ENCODE results near the gene CDKAL1. TPM values are rescaled to one million over a fixed set of nuclear protein-coding genes. Genes with fewer than 3 reads are reported as not detected.

The CDKAL1 gene
- total and polyA plus RNA-seq, 2 donors: 9.8 to 19.9 TPM

DNA sequence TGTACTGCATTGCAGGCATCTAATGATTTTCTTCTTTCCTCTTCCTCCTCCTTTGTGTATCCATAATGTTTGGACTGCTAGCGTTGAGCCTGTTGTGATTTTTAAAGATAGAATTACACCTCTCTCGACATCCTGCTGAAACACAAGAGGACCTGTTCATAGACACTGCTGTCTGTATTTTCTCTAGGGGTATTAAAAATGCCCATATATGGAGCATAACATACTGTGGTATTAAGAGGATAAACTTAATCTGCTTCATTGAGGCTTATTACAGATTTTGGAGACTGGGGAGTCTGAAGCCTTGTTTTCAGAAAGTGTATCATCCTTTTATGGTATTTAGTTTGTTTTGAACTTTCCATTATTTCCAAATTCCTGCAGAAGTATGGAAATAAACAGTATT is 414.3 kb downstream of the CDKAL1 start:
- H3K4me3 ChIP-seq (ENCODE audit: low read length in 2 of 2): no peak overlapping the region
- 94% methylated on average over 2 of the region's 2 CpGs for WGBS
- DNase-seq (ENCODE audit: low read depth in 6 of 9, low spot score in 9 of 9): no peak
- H3K4me1 ChIP-seq (ENCODE audit: control insufficient read depth in 2 of 2, insufficient read depth in 2 of 2, low read length in 2 of 2): no peaks in the 10 kb centered on the region
- H3K9me3 ChIP-seq (ENCODE audit: control insufficient read depth in 2 of 2, insufficient read depth in 1 of 2, low read length in 1 of 2): no peaks in the 10 kb centered on the region
- no peaks in the 10 kb centered on the region for H3K36me3 ChIP-seq (ENCODE audit: control insufficient read depth in 2 of 2, insufficient read depth in 2 of 2, low read length in 1 of 2)
- no peaks in the 10 kb centered on the region for H3K27me3 ChIP-seq (ENCODE audit: control insufficient read depth in 2 of 2, insufficient read depth in 1 of 2, low read length in 1 of 2)
- no peak overlapping the region for H3K27ac ChIP-seq (ENCODE audit: low read depth in 1 of 2, low read length in 1 of 2)

DNA sequence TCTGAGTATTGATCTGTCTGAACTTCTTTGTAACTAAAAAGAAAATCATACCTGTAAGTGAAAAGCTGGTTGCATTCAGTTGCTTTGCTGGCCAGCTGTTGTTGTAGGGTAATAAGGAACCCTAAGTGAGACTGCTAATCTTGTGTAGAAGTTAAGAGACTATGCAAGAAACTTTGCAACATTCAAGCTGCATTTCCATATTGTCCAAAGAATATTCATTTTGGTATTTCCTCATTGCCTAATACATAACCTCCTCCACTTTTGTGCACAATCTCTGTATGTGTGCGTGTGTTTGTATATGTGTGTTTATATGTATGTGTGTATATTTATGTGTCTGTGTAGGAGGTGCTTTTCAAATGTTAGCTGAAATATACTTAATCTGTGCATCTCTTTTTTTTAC is 414.9 kb downstream of the CDKAL1 start:
- Histone ChIP-seq H3K36me3 (ENCODE audit: control insufficient read depth in 2 of 2, insufficient read depth in 2 of 2, low read length in 1 of 2) (no peaks in the 10 kb centered on the region), H3K27me3 (ENCODE audit: control insufficient read depth in 2 of 2, insufficient read depth in 1 of 2, low read length in 1 of 2) (no peaks in the 10 kb centered on the region), H3K4me1 (ENCODE audit: control insufficient read depth in 2 of 2, insufficient read depth in 2 of 2, low read length in 2 of 2) (no peaks in the 10 kb centered on the region), H3K27ac (ENCODE audit: low read depth in 1 of 2, low read length in 1 of 2) (no peak overlapping the region), H3K9me3 (ENCODE audit: control insufficient read depth in 2 of 2, insufficient read depth in 1 of 2, low read length in 1 of 2) (no peaks in the 10 kb centered on the region), H3K4me3 (ENCODE audit: low read length in 2 of 2) (no peak overlapping the region)
- WGBS: 99% methylated on average over 1 of the region's 1 CpG
- no peak for DNase-seq (ENCODE audit: low read depth in 6 of 9, low spot score in 9 of 9)

DNA sequence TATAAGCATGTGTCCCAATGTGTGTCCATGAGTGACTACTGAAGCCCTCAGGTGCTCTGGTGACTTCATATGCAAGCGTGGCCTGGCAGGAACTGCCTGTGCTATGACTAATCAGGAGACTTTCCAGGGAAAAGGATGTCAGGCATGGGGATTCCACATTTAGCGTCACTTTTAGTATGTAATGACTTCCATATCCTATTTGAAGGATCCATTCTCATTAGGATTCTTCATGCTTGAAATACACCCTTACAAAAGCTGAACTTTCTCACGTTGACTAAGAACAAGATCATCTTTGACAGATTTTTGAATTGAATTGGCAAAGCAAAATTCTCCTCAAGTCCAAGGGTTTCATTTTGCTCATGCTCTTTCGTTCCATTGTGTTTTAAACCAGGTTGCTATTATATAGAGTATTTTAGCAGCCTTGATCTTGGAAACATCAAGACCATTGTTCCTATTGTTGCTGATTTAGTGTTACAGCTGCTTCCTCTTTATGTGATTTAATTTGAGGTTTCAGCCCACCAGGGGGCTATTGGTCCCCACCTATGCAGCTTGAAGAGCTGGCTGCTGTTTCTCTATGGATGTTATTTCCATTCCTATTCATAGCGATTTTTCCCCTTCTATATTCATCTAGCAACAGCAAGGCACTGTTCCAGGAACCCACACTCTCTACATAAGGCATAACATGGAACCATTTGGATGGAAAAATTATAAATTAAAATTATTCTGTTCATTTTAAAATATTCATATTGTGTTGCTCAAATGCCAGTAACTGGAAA is 418.6 kb downstream of the CDKAL1 start:
- peak in 1 of 9 donors; percentile 4 for DNase-seq (ENCODE audit: low read depth in 6 of 9, low spot score in 9 of 9)
- 94% methylated on average over 5 of the region's 5 CpGs for WGBS

DNA sequence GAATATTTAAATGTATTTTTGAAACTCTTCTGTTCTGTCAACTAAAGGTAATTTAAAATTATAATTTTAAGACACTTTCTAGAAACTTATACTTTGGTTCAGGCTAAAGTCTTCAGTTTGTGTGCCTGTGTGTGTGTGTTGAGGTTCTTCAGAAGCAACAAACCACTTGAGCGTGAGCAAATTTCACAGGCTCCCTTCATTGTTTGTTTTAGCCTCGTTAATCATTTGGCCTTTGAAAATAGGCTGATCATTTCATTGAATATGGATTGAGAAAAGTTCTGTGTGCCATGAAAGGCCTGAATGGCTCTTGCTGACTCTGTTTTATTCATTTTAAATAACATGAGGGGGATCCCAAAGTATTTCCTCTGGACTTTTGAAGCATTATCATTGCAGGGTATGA is 420.1 kb downstream of the CDKAL1 start:
- Histone ChIP-seq H3K27ac (ENCODE audit: low read depth in 1 of 2, low read length in 1 of 2) (no peak overlapping the region), H3K9me3 (ENCODE audit: control insufficient read depth in 2 of 2, insufficient read depth in 1 of 2, low read length in 1 of 2) (no peaks in the 10 kb centered on the region), H3K4me1 (ENCODE audit: control insufficient read depth in 2 of 2, insufficient read depth in 2 of 2, low read length in 2 of 2) (no peaks in the 10 kb centered on the region), H3K27me3 (ENCODE audit: control insufficient read depth in 2 of 2, insufficient read depth in 1 of 2, low read length in 1 of 2) (no peaks in the 10 kb centered on the region), H3K36me3 (ENCODE audit: control insufficient read depth in 2 of 2, insufficient read depth in 2 of 2, low read length in 1 of 2) (peaks cover 0 to 4% of the 10 kb centered on the region in 2 donors), H3K4me3 (ENCODE audit: low read length in 2 of 2) (no peak overlapping the region)
- no peak for DNase-seq (ENCODE audit: low read depth in 6 of 9, low spot score in 9 of 9)
- 97% methylated on average over 2 of the region's 2 CpGs for WGBS

More for the DNA sequence above, 418.6 kb downstream of the CDKAL1 start:
- H3K9me3 ChIP-seq (ENCODE audit: control insufficient read depth in 2 of 2, insufficient read depth in 1 of 2, low read length in 1 of 2): no peaks in the 10 kb centered on the region
- H3K27me3 ChIP-seq (ENCODE audit: control insufficient read depth in 2 of 2, insufficient read depth in 1 of 2, low read length in 1 of 2): no peaks in the 10 kb centered on the region
- H3K4me1 ChIP-seq (ENCODE audit: control insufficient read depth in 2 of 2, insufficient read depth in 2 of 2, low read length in 2 of 2): no peaks in the 10 kb centered on the region
- H3K27ac ChIP-seq (ENCODE audit: low read depth in 1 of 2, low read length in 1 of 2): no peak overlapping the region
- no peak overlapping the region for H3K4me3 ChIP-seq (ENCODE audit: low read length in 2 of 2)
- H3K36me3 ChIP-seq (ENCODE audit: control insufficient read depth in 2 of 2, insufficient read depth in 2 of 2, low read length in 1 of 2): peaks cover 0 to 4% of the 10 kb centered on the region in 2 donors

DNA sequence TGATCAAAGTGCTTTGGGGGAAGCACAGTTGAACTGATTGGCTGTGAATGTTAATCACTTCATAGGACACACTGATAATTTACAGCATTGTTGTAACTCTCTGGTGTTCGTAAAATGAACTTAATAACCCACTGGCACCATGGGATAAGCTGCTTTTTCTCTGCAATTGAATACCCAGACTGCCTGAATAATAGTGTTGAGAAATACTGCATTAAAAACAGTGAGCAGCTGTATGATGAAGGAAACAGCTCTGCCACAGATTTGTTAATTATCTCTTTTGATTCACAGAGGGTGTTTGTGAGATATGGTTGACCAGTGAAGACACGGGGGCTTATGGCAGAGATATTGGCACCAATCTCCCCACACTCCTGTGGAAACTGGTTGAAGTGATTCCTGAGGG is 420.9 kb downstream of the CDKAL1 start:
- H3K27me3 ChIP-seq (ENCODE audit: control insufficient read depth in 2 of 2, insufficient read depth in 1 of 2, low read length in 1 of 2): no peaks in the 10 kb centered on the region
- no peak overlapping the region for H3K27ac ChIP-seq (ENCODE audit: low read depth in 1 of 2, low read length in 1 of 2)
- no peaks in the 10 kb centered on the region for H3K4me1 ChIP-seq (ENCODE audit: control insufficient read depth in 2 of 2, insufficient read depth in 2 of 2, low read length in 2 of 2)
- peaks cover 0 to 4% of the 10 kb centered on the region in 2 donors for H3K36me3 ChIP-seq (ENCODE audit: control insufficient read depth in 2 of 2, insufficient read depth in 2 of 2, low read length in 1 of 2)
- 96% methylated on average over 2 of the region's 2 CpGs for WGBS
- no peak for DNase-seq (ENCODE audit: low read depth in 6 of 9, low spot score in 9 of 9)
- H3K4me3 ChIP-seq (ENCODE audit: low read length in 2 of 2): no peak overlapping the region
- H3K9me3 ChIP-seq (ENCODE audit: control insufficient read depth in 2 of 2, insufficient read depth in 1 of 2, low read length in 1 of 2): no peaks in the 10 kb centered on the region

DNA sequence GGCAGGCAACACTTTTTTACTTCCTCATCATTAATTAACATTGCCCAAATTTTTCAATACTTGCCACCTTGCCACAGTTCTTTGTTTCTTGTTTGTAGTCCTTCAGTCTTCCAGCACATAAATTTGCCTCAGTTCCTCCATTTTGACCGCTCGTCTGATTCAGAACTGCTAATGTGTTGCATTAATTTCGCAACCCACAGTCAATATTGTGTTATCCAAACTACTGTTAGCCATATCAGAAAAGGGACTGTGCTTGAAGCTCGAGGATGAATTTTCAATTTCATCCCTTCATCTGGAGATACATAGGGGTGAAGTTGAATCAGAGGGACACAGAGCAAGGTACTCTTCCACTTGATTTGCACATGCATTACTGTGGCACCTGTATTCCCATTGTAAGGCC is 421.5 kb downstream of the CDKAL1 start:
- Histone ChIP-seq H3K27me3 (ENCODE audit: control insufficient read depth in 2 of 2, insufficient read depth in 1 of 2, low read length in 1 of 2) (no peaks in the 10 kb centered on the region), H3K36me3 (ENCODE audit: control insufficient read depth in 2 of 2, insufficient read depth in 2 of 2, low read length in 1 of 2) (peaks cover 0 to 4% of the 10 kb centered on the region in 2 donors), H3K4me3 (ENCODE audit: low read length in 2 of 2) (no peak overlapping the region), H3K4me1 (ENCODE audit: control insufficient read depth in 2 of 2, insufficient read depth in 2 of 2, low read length in 2 of 2) (no peaks in the 10 kb centered on the region), H3K9me3 (ENCODE audit: control insufficient read depth in 2 of 2, insufficient read depth in 1 of 2, low read length in 1 of 2) (no peaks in the 10 kb centered on the region), H3K27ac (ENCODE audit: low read depth in 1 of 2, low read length in 1 of 2) (no peak overlapping the region)
- WGBS: 99% methylated on average over 4 of the region's 4 CpGs
- DNase-seq (ENCODE audit: low read depth in 6 of 9, low spot score in 9 of 9): no peak

DNA sequence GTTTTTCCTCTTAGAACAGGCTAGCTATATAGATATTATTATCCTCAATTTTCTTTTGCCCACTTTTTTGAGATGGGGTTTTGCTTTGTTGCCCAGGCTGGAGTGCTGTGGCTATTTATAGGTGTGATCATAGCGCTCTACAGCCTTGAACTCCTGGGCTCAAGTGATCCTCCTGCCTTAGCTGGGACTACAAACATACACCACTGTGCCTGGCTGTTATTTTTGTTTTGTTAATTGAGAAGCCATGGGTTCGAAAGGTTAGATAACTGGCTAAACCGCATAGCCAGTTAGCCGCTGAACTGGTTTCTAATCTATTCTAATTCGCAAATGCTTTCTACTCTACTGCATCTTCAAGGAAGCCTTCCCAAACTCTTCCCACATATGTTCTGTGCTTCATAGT is 425.8 kb downstream of the CDKAL1 start:
- DNase-seq (ENCODE audit: low read depth in 6 of 9, low spot score in 9 of 9): no peak
- H3K4me3 ChIP-seq (ENCODE audit: low read length in 2 of 2): no peak overlapping the region
- H3K27ac ChIP-seq (ENCODE audit: low read depth in 1 of 2, low read length in 1 of 2): no peak overlapping the region
- peaks cover 0 to 4% of the 10 kb centered on the region in 2 donors for H3K36me3 ChIP-seq (ENCODE audit: control insufficient read depth in 2 of 2, insufficient read depth in 2 of 2, low read length in 1 of 2)
- WGBS: 98% methylated on average over 5 of the region's 5 CpGs
- no peaks in the 10 kb centered on the region for H3K27me3 ChIP-seq (ENCODE audit: control insufficient read depth in 2 of 2, insufficient read depth in 1 of 2, low read length in 1 of 2)
- no peaks in the 10 kb centered on the region for H3K9me3 ChIP-seq (ENCODE audit: control insufficient read depth in 2 of 2, insufficient read depth in 1 of 2, low read length in 1 of 2)
- H3K4me1 ChIP-seq (ENCODE audit: control insufficient read depth in 2 of 2, insufficient read depth in 2 of 2, low read length in 2 of 2): no peaks in the 10 kb centered on the region

DNA sequence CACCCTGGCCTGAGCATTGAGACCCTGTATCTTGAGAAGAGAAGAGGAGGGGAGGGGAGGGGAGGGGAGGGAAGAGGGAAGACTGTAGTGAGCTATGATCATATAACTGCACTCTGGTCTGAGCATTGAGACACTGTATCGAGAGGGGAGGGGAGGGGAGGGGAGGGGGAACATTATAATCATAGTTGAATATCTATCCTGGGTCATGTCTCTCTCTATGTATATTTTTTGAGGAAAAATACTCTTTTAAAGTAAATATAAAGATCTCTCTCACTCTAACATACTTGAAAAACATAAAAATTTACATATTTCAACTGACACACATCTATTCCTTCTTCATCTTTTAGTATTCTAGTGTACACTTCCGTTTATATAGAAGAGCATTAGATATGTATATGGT is 431.0 kb downstream of the CDKAL1 start:
- H3K4me3 ChIP-seq (ENCODE audit: low read length in 2 of 2): no peak overlapping the region
- WGBS: 92% methylated on average over 2 of the region's 2 CpGs
- H3K27me3 ChIP-seq (ENCODE audit: control insufficient read depth in 2 of 2, insufficient read depth in 1 of 2, low read length in 1 of 2): no peaks in the 10 kb centered on the region
- no peak overlapping the region for H3K27ac ChIP-seq (ENCODE audit: low read depth in 1 of 2, low read length in 1 of 2)
- no peaks in the 10 kb centered on the region for H3K9me3 ChIP-seq (ENCODE audit: control insufficient read depth in 2 of 2, insufficient read depth in 1 of 2, low read length in 1 of 2)
- no peak for DNase-seq (ENCODE audit: low read depth in 6 of 9, low spot score in 9 of 9)
- H3K4me1 ChIP-seq (ENCODE audit: control insufficient read depth in 2 of 2, insufficient read depth in 2 of 2, low read length in 2 of 2): no peaks in the 10 kb centered on the region
- H3K36me3 ChIP-seq (ENCODE audit: control insufficient read depth in 2 of 2, insufficient read depth in 2 of 2, low read length in 1 of 2): no peaks in the 10 kb centered on the region

DNA sequence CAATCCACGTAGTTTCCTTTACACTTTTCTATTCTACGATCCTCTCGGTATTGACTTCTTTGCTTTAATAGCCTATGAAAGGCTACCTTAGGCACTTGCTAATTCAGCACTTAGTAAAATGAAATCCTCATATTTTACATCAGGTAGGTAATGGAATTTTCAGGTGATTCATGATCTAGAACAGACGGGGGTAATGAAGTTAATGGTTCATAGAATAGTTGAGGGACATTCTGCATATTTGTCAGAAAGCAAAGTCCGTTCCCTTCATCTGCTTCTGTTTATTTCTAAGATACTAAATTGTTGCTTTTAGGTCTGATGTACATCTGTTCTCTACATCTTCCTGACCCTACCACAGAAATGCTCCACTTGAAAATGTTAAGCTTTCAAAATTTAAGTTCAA is 431.7 kb downstream of the CDKAL1 start:
- no peak overlapping the region for H3K27ac ChIP-seq (ENCODE audit: low read depth in 1 of 2, low read length in 1 of 2)
- no peaks in the 10 kb centered on the region for H3K27me3 ChIP-seq (ENCODE audit: control insufficient read depth in 2 of 2, insufficient read depth in 1 of 2, low read length in 1 of 2)
- H3K36me3 ChIP-seq (ENCODE audit: control insufficient read depth in 2 of 2, insufficient read depth in 2 of 2, low read length in 1 of 2): no peaks in the 10 kb centered on the region
- 99% methylated on average over 5 of the region's 5 CpGs for WGBS
- no peaks in the 10 kb centered on the region for H3K4me1 ChIP-seq (ENCODE audit: control insufficient read depth in 2 of 2, insufficient read depth in 2 of 2, low read length in 2 of 2)
- no peaks in the 10 kb centered on the region for H3K9me3 ChIP-seq (ENCODE audit: control insufficient read depth in 2 of 2, insufficient read depth in 1 of 2, low read length in 1 of 2)
- no peak for DNase-seq (ENCODE audit: low read depth in 6 of 9, low spot score in 9 of 9)
- no peak overlapping the region for H3K4me3 ChIP-seq (ENCODE audit: low read length in 2 of 2)

All from thymus (tissue), 11 donors.